DMS79 (cell line): ENCODE data around the gene DNALI1.

Source experiments
- DNase-seq: peaks from one replicate; lab custom pipeline; 2025; lab: John Stamatoyannopoulos, UW

Gene DNALI1

DNA sequence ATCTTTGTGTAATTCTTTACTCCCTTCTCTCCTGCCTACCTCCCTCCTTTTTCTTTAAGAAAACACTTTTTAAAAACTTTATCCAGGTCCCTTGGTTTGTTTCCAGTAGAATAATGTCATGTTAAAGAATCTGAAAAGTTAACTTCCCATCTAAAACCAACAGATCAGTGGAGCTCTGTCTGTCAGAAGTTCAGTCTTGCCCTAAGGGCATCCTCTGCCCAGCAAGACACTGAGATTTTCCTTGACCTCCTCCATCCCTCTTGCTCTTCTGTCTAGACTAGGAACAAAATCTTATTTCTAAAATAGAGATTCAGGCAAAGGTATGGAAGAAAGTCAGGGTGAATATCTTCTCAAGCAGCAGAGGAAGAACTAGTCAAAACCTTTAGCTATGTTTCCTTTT lies 44.7 kb downstream of the DNALI1 start:
- DNase-seq = no peak

DNA sequence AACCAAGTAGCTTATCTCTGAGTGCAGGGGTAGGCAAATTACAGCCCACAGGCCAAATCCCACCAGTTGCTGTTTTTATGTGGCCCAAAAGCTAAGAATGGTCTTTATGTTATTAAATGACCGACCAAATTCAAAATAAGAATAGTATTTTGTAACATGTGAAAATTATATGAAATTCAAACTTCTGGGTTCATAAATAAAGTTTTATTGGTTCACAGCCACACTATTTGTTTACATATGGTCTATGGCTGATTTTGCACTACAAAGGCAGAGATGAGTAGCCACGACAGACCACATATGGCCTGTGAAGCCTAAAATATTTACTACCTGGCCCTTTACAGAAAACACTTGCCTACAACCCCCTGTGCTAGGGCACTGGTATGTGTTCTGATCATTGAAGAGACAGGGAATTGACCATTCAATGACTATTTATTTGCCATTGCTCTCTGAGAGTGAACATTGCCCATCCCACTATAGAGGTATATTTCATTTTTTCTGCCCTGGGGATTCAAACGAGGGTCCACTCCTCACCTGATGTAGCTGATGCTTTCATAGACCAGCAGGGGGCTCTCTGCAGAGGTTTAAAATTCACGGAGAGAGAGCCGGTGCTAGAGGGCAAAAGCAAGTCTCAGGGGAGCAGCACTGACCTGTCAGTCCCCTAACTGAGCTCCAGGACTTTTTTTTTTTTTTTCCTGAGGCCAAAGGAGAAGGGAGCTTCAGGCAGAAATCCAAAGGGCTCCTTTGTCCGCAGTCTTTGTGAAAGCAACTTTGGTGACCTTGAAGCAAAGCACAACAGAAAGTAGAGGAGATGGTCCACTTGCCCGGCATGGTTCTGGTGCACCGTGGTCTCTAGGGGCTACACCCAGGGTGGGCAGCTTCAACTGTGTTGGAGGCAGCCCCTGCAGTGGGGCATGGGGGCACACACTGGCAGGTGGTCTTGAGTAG lies 46.3 kb downstream of the DNALI1 start:
- peak; percentile 26 for DNase-seq

DNA sequence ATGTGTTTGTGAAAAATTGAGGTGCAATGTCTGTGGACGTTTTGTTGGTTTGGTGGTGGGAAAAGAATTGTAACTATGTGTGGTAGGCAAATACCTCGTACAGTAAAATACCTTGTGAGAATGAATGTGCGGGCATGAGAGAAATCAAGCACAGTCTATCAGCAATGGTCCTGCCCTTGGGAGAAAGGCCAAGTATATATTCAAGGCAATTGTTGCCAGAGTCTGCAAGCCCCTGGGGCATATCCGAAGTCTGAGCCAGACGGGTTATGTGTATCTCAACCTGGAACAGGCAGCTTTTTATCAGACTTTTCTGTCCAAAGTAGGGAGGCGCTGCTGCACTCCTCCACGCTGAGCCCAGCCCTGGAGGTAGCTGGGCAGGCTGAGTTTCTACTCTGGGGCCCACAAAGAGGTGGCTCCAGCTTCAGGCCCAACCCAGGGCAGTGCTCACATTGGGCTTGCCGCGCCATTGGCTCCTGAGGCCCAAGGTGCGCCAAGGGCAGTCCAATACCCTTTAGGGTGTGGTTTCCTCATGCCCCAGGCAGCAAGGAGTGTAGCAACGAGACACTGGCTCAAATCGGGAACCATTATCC lies 48.4 kb downstream of the DNALI1 start:
- DNase-seq = no peak

DNA sequence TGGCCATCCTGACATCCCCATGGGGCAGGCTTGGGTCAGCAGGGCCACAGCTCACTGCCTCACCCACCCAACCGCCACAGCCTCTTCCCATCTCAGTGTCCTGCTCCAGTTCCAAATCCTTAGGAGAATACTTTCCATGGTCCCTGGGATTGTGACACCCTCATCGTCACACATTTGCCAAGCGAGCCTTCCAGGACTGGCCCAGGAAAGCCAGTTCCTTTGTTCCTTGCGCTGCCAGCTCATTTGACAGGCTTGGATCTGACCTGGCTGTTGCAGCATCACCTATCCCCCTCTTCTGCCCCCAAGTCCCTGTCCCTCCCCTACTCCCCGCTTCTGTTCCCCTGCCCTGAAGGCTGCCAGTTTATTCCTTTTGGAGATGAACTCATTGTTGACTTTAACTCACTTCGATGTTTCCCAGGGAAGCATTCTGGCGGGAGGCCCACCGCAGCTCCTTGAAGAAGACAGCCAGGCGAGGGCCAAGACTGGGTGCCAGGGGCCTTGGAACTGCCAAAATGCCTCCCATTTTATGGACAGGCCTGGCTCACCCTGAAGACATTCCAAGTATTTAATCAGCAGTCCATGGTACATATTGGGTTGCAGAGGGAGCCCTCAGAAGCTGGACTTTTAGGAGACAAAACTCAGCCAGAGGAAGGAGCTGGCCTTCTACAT lies 49.2 kb downstream of the DNALI1 start:
- DNase-seq = no peak

DNA sequence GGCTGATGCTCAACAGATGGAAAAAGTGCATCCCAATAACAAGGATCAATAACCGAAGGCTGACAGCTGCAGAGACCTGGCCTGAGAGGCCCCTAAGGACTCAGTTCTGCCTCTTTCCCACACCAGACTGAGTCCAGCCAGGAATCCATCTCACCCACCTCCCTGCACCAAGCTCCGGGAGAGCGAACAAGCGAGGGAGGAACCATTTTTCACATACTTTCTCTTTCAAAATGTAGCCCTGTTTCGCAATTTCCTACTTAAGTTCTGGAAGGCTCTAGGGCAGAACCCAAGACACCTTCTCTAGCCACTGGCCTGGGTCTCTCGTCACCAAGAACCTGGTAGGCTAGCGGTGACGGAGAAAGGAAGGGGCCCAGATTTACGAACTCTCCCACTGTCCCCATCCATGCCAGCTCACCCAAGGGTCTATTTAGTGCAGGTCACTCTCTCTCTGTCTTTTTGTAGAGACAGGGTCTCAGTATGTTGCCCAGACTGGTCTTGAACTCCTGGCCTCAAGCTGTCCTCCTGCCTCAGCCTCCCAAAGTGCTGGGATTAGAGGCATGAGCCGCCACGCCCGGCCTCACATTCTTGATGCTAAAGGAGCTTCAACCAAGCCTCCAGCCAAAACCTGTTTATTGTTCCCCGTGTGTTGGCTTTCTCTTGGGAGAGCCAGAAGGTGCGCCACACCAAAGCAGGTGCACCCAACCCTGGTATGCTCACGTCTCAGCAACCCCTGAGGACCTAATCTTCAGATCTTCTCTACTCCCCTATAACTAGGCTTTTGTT lies 49.9 kb downstream of the DNALI1 start:
- no peak for DNase-seq

DNA sequence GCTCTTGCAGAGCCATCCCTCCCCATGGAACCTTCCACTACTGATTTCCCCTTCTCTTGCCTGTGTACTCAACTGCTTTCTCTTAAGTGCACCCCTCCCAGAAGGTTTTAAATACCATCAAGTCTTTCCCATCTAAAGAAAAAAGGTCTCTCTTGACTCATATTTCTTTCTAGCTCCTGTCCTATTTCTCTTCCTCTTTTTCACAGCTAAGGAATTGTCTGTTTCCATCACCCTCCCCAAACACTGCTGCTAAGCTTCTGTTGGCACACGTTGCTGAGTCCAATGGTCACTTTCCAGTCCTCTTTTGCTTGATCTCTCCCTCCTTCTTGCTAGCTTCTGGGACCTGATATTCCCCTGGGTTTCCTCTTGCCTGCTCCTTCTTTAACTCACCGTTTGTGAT lies 52.3 kb downstream of the DNALI1 start:
- no peak for DNase-seq

DNA sequence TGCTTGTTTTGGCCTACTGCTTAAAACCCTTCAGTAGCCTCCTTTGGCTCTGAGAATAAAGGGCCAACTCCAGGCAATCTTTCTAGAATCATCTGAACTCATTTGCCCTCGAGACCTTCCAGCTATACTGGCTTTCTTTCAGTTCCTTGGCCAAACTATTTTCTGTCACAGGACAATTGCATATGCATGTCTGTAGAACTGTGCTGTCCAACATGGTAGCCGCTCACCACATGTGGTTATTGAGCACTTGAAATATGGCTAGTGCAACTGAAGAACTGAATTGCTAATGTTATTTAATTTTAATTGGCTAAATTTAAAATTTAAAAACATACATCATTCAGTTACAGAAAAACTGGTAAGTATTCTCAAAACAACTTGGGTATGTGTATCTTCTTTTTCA lies 53.3 kb downstream of the DNALI1 start:
- no peak for DNase-seq

DNA sequence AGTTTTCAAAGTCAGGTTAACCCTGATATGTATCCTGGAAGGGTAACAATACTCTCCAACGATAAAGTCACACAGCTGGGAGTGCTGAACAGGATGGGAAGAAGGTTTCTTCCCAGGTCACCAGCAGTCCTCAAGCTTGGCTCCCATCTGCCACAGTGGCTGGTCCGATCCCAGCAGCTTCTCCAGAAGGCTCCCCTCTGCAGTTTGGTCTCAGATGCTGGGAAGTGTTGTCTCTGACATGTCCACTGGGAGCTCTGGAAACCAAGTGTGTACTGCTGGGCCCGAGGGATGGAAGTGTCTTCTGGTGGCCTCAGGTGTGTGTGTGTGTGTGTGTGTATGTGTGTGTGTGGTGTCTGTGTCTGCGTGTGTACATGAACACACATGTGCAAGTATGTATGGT lies 55.4 kb downstream of the DNALI1 start:
- no peak for DNase-seq

DNA sequence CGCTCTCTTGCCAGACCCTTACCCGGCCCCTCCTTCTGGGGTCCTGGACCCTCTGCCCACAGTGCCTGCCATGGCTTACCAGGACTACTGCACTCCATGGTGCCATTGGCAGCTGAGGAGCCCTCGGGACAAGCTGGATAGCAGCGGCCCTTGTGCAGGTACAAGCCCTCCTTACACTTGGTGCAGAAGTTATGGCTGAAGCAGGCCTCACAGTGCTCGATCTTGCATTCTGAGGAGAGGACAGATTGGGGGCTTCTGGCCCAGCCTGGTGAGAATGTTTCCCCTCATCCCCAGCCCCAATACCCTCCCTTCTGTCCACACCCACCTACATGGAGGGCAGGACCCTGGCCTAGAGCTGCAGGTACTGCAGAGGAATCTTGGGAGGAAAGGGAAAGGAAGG lies 57.4 kb downstream of the DNALI1 start:
- no peak for DNase-seq

DNA sequence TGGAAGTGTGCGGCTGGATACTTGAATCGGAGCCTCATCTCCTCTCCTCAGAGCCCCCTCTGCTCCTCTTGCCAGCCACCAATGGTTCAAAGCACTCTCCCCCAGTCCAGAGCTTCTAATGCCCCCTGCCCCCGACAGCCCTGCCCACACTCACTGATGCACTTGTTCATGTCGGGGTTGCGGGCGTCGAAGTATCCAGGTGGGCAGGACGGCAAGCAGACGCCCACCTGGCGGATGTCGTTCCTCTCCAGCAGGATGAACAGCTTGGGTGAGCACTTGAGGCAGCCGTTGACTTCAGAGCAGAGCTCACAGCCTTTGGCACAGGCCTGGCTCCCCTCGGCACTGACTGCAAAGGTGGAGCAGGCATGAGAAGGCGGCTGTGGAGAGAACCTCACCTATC lies 59.6 kb downstream of the DNALI1 start:
- DNase-seq = no peak
